Endothelial cell of umbilical vein (primary cell): ENCODE results near the gene C6orf141. TPM values are rescaled to one million over a fixed set of nuclear protein-coding genes. Genes with fewer than 3 reads are reported as not detected.

ENCODE experiments used
- BruUV-seq: library from RNA; stranded (reverse); fragments of 400-500 nt; replicated peaks from 2 replicates; lab custom pipeline; 2021; lab: Mats Ljungman, UMichigan
- CTCF ChIA-PET: fragments of 300-600, 350-600 bp; sonication (Branson Sonifier 250); formaldehyde crosslinking; loops from one replicate; lab custom pipeline; 2021; ENCODE audit warnings: antibody characterized with exemption, inconsistent platforms; lab: Charles Lee
- POLR2A ChIA-PET: fragments of 300-600, 350-600 bp; sonication (Branson Sonifier 250); formaldehyde crosslinking; loops from one replicate; lab custom pipeline; 2021; ENCODE audit warnings: antibody characterized with exemption, inconsistent platforms; lab: Charles Lee
- DNase-seq: peaks from one replicate; pipeline ENCODE4 v3.0.0-alpha.2; 2011; ENCODE audit warnings: low read depth, low spot score
- FAIRE-seq: peaks from 2 replicates; lab custom pipeline; 2011; peaks lifted over from hg19 to GRCh38; lab: Jason Lieb, UNC
- H2AFZ ChIP-seq: 2 replicates; pipeline ENCODE4 v1.6.0; 2012; ENCODE audit warnings: low read depth, low read length, control low read depth, inconsistent platforms
- H3K27ac ChIP-seq: 2 replicates; pipeline ENCODE4 v1.5.1; 2011; ENCODE audit warnings: low read depth, mild to moderate bottlenecking, control low read depth, low read length, moderate library complexity; ENCODE audit not compliant: insufficient read depth
- H3K27me3 ChIP-seq, 2 experiments: 2 replicates each; pipeline versions ENCODE4 v1.6.0 to v1.6.1; 2011; ENCODE audit warnings: low read length in 2 of 2, mixed read lengths in 1 of 2; ENCODE audit not compliant: control insufficient read depth in 2 of 2, insufficient read depth in 2 of 2
- H3K36me3 ChIP-seq, 2 experiments: 2 replicates in 1 of 2; 3 replicates in 1 of 2; pipeline ENCODE4 v1.5.1; 2011; ENCODE audit warnings: low read length in 2 of 2, mild to moderate bottlenecking in 1 of 2, moderate library complexity in 1 of 2; ENCODE audit not compliant: control insufficient read depth in 2 of 2, insufficient read depth in 2 of 2; ENCODE audit errors: extremely low read depth in 1 of 2
- H3K4me1 ChIP-seq: 3 replicates; pipeline ENCODE4 v1.5.1; 2011; ENCODE audit warnings: mild to moderate bottlenecking, low read length; ENCODE audit not compliant: control insufficient read depth, insufficient read depth; ENCODE audit errors: extremely low read depth
- H3K4me2 ChIP-seq: 2 replicates; pipeline ENCODE4 v1.6.1; 2011; ENCODE audit warnings: low read length, control low read depth, mixed read lengths; ENCODE audit not compliant: insufficient read depth
- H3K4me3 ChIP-seq, 3 experiments: fragments of 200-600 bp in 1 of 3; sonication (generic), shearing (Covaris generic) in 1 of 3; replicated peaks in 1 of 3; 2 replicates each; pipeline ENCODE4 v1.5.1; 2011 to 2016; ENCODE audit warnings: control low read depth in 3 of 3, low read length in 3 of 3, mild to moderate bottlenecking in 2 of 3, inconsistent platforms in 1 of 3, low read depth in 1 of 3, moderate library complexity in 1 of 3; ENCODE audit not compliant: insufficient read depth in 1 of 3
- H3K79me2 ChIP-seq: 2 replicates; pipeline ENCODE4 v1.6.0; 2012; ENCODE audit warnings: low read length, inconsistent platforms; ENCODE audit not compliant: control insufficient read depth, insufficient read depth
- H3K9ac ChIP-seq: replicated peaks from 2 replicates; pipeline ENCODE3; 2011; ENCODE audit warnings: low read length, control low read depth; ENCODE audit not compliant: insufficient read depth; ENCODE audit errors: extremely low read depth
- H3K9me1 ChIP-seq: replicated peaks from 3 replicates; pipeline ENCODE4 v1.6.0; 2011; ENCODE audit warnings: mild to moderate bottlenecking, low read length; ENCODE audit not compliant: control insufficient read depth, insufficient read depth; ENCODE audit errors: extremely low read depth
- H3K9me3 ChIP-seq: replicated peaks from 2 replicates; pipeline ENCODE4 v1.5.1; 2012; ENCODE audit warnings: low read length, inconsistent platforms; ENCODE audit not compliant: control insufficient read depth, insufficient read depth
- H4K20me1 ChIP-seq: replicated peaks from 2 replicates; pipeline ENCODE3; 2011; ENCODE audit warnings: mild to moderate bottlenecking, low read length; ENCODE audit not compliant: control insufficient read depth, insufficient read depth; ENCODE audit errors: extremely low read depth
- CTCF ChIP-seq, 2 donors: IDR thresholded peaks; 1 replicate in 1 of 2; 2 replicates in 1 of 2; pipeline ENCODE4 v1.5.1; 2011; ENCODE audit warnings: low read length in 2 of 2, mild to moderate bottlenecking in 2 of 2, moderate library complexity in 2 of 2, control low read depth in 1 of 2, inconsistent platforms in 1 of 2, low read depth in 1 of 2; ENCODE audit not compliant: insufficient read depth in 1 of 2; ENCODE audit errors: extremely low read depth in 1 of 2
- EZH2 ChIP-seq: IDR thresholded peaks from 2 replicates; pipeline ENCODE4 v1.6.1; 2012; ENCODE audit warnings: borderline replicate concordance, low read depth, mild to moderate bottlenecking, moderate library complexity, low read length, inconsistent platforms; ENCODE audit not compliant: severe bottlenecking
- FOS ChIP-seq: IDR thresholded peaks from 2 replicates; pipeline ENCODE4 v1.6.1; 2011; ENCODE audit warnings: mild to moderate bottlenecking, low read length, moderate library complexity, borderline replicate concordance; ENCODE audit not compliant: insufficient read depth
- GATA2 ChIP-seq: IDR thresholded peaks from 2 replicates; pipeline ENCODE4 v1.7.0; 2011; ENCODE audit warnings: low read depth, mild to moderate bottlenecking, moderate library complexity, mixed read lengths, low read length; ENCODE audit not compliant: insufficient read length, insufficient read depth
- JUN ChIP-seq: IDR thresholded peaks from 2 replicates; pipeline ENCODE4 v1.6.1; 2011; ENCODE audit warnings: borderline replicate concordance, low read depth; ENCODE audit not compliant: insufficient read length, insufficient read depth
- MAX ChIP-seq: IDR thresholded peaks from 2 replicates; pipeline ENCODE4 v1.6.1; 2011; ENCODE audit not compliant: insufficient read depth, insufficient read length
- MYC ChIP-seq: IDR thresholded peaks from one replicate; pipeline ENCODE4 v1.6.1; 2011; ENCODE audit warnings: mild to moderate bottlenecking, low read depth, low read length
- POLR2A ChIP-seq: IDR thresholded peaks from 2 replicates; pipeline ENCODE4 v1.6.1; 2012; ENCODE audit warnings: low read depth, mild to moderate bottlenecking, control low read depth, low read length
- POLR2AphosphoS5 ChIP-seq: IDR thresholded peaks from 2 replicates; pipeline ENCODE4 v1.6.1; 2012; ENCODE audit warnings: low read depth, mild to moderate bottlenecking, control low read depth, low read length, moderate library complexity; ENCODE audit not compliant: insufficient read depth
- dilution Hi-C: fragments of 300-500 bp; cut with MboI; formaldehyde crosslinking; loops from one replicate; pipeline ENCODE4 v1.15.0; 2019; ENCODE audit warnings: low sequenced_read_pairs; ENCODE audit not compliant: extremely low pct_ligation_motif_present
- intact Hi-C: fragments of 100-400 bp; cut with micrococcal nuclease; formaldehyde crosslinking; loops from one replicate; pipeline ENCODE4 v1.10.0; 2022
- polyA plus RNA-seq, 4 experiments: library from polyadenylated mRNA; depleted of rRNA in 3 of 4; stranded (reverse) in 3 of 4; unstranded in 1 of 4; fragments of >200 nt; gene quantifications; 2 replicates each; pipeline versions ENCODE4 v1.2.1 to v1.2.3, GENCODE V29; 2011 to 2012; ENCODE audit warnings: missing spikeins in 1 of 4
- total RNA-seq: library from RNA; stranded (reverse); gene quantifications from 2 replicates; pipeline ENCODE4 v1.2.3, GENCODE V29; 2021

The C6orf141 gene
- total and polyA plus RNA-seq, 2 donors (not counting 3 experiments of a cell fraction or from before 2014, with no cell fraction given), result 5.7 to 15.5 TPM

GRCh38 chr6:49524541-49524940 is 25.9 kb upstream of the C6orf141 start:
- H3K4me2 ChIP-seq, result no peak overlapping the region
- H3K4me1 ChIP-seq, result no peaks in the 10 kb centered on the region
- ChIA-PET CTCF (interaction anchor here (1.2 to 1.4 kb wide), 2 partner anchors 83 to 99 kb away, joined by 3 to 4 read pairs; no protein-coding TSS in a partner anchor), POLR2A (no interaction called here)
- no TSS peak for BruUV-seq
- no peak for TF ChIP-seq JUN
- TF ChIP-seq POLR2A, result no peak
- TF ChIP-seq EZH2, result no peak
- no peak for TF ChIP-seq MYC
- no peak for TF ChIP-seq POLR2AphosphoS5
- no peak for TF ChIP-seq GATA2
- no peak for TF ChIP-seq CTCF (IDR thresholded peaks at IDR 0.05; ENCODE audit: extremely low read depth in 1 of 2, insufficient read depth in 1 of 2, low read depth in 1 of 2, low read length in 2 of 2)
- no peak for TF ChIP-seq MAX
- TF ChIP-seq FOS, result no peak
- H3K27me3 ChIP-seq, result peaks cover 4 to 12% of the 10 kb centered on the region in 2 experiments
- no peak overlapping the region for H3K9ac ChIP-seq
- H4K20me1 ChIP-seq, result no peaks in the 10 kb centered on the region
- intact Hi-C loops (no loop called here), dilution Hi-C loops (no loop called here)
- H3K36me3 ChIP-seq, result no peaks in the 10 kb centered on the region
- no peak overlapping the region for H2AFZ ChIP-seq
- no peaks in the 10 kb centered on the region for H3K9me3 ChIP-seq
- H3K27ac ChIP-seq, result no peak overlapping the region
- no peak overlapping the region for H3K4me3 ChIP-seq
- DNase-seq (no peak), FAIRE-seq (no peak)
- no peaks in the 10 kb centered on the region for H3K79me2 ChIP-seq
- no peaks in the 10 kb centered on the region for H3K9me1 ChIP-seq
